SK-MEL-5 (cell line): ENCODE results near the gene TEX13A. TPM values are rescaled to one million over a fixed set of nuclear protein-coding genes. Genes with fewer than 3 reads are reported as not detected.
A peak's percentile ranks its signal among the peaks of the same experiment; 100 is the strongest.
"Not testable (repeated sequence)": the region's sequence is repeated elsewhere in the genome, so short reads cannot be mapped to it uniquely, and the experiment has no call there.

ENCODE experiments used
- DNase-seq: peaks from one replicate; pipeline ENCODE4 v3.0.0-alpha.2; 2016; ENCODE audit warnings: low read depth, low spot score
- in situ Hi-C: cut with HindIII; loops from 2 replicates; pipeline ENCODE4 v1.10.0; 2016; ENCODE audit warnings: low sequenced_read_pairs, high pct_unique_total_duplicates, low pct_unique_long_range_greater_than_20kb
- polyA plus RNA-seq, 2 experiments: library from polyadenylated mRNA; depleted of rRNA; stranded (reverse); fragments of >200 nt; gene quantifications; 2 replicates each; pipeline ENCODE4 v1.2.3, GENCODE V29; 2015
- total RNA-seq: library from RNA; depleted of rRNA; stranded (reverse); fragments of >200 nt; shearing (Covaris generic); gene quantifications from 2 replicates; pipeline ENCODE4 v1.2.3, GENCODE V29; 2014; rRNA removed

Gene TEX13A
- not detected in 2 replicates for total RNA-seq
- polyA plus RNA-seq (2015; cell fraction: cytosol; rRNA removed), result not detected in 2 replicates
- not detected in 2 replicates for polyA plus RNA-seq (2015; cell fraction: nucleus; rRNA removed)

GRCh38 chrX:105220636-105221035 is at the start of gene TEX13A:
Gene TEX13A (minus strand): TSS chrX:105220694. CDS start chrX:105220397, 297 bp downstream.
- no peak for DNase-seq
- in situ Hi-C loops, result no loop called here

GRCh38 chrX:105269386-105269785 is 48.9 kb upstream of the TEX13A start:
- in situ Hi-C loops, result no loop called here
- no peak for DNase-seq

- in situ Hi-C loops, result no loop called here
- no peak for DNase-seq
Measured at GRCh38 chrX:105267167-105267566, 46.7 kb upstream of the TEX13A start.

- in situ Hi-C loops, result no loop called here
- DNase-seq, result no peak
Measured at GRCh38 chrX:105266456-105266855, 46.0 kb upstream of the TEX13A start.

GRCh38 chrX:105265093-105265492 is 44.6 kb upstream of the TEX13A start:
- no peak for DNase-seq
- in situ Hi-C loops, result no loop called here

- in situ Hi-C loops, result no loop called here
- no peak for DNase-seq
Measured at GRCh38 chrX:105263801-105264200, 43.3 kb upstream of the TEX13A start.

GRCh38 chrX:105263171-105263570 is 42.7 kb upstream of the TEX13A start:
- DNase-seq, result no peak
- in situ Hi-C loops, result no loop called here

- in situ Hi-C loops, result no loop called here
Measured at GRCh38 chrX:105260291-105261043, 40.0 kb upstream of the TEX13A start.

GRCh38 chrX:105241056-105241455 is 20.6 kb upstream of the TEX13A start:
- in situ Hi-C loops, result no loop called here

More at GRCh38 chrX:105260291-105261043, 40.0 kb upstream of the TEX13A start:
- peak; percentile 0 for DNase-seq

GRCh38 chrX:105237407-105237806 is 16.9 kb upstream of the TEX13A start:
- in situ Hi-C loops, DNase-seq: not testable (repeated sequence)

More at GRCh38 chrX:105241056-105241455, 20.6 kb upstream of the TEX13A start:
- DNase-seq, result no peak

- in situ Hi-C loops, result no loop called here
Measured at GRCh38 chrX:105229146-105229545, 8.7 kb upstream of the TEX13A start.

GRCh38 chrX:105228602-105229001 is 8.1 kb upstream of the TEX13A start:
- in situ Hi-C loops, result no loop called here
- no peak for DNase-seq

More at GRCh38 chrX:105229146-105229545, 8.7 kb upstream of the TEX13A start:
- peak; percentile 30 for DNase-seq

GRCh38 chrX:105226499-105226898 is 6.0 kb upstream of the TEX13A start:
- DNase-seq, result no peak
- in situ Hi-C loops, result no loop called here

- in situ Hi-C loops, result no loop called here
- DNase-seq, result no peak
Measured at GRCh38 chrX:105221374-105221773, 880 bp upstream of the TEX13A start.

- no peak for DNase-seq
- in situ Hi-C loops, result no loop called here
Measured at GRCh38 chrX:105219454-105220401, 766 bp downstream of the TEX13A start.

- no peak for DNase-seq
- in situ Hi-C loops, result no loop called here
Measured at GRCh38 chrX:105211066-105211575, 9.4 kb downstream of the TEX13A start.

- peak; percentile 21 for DNase-seq
- in situ Hi-C loops, result no loop called here
Measured at GRCh38 chrX:105210258-105210657, 10.2 kb downstream of the TEX13A start.

GRCh38 chrX:105209406-105209805 is 11.1 kb downstream of the TEX13A start:
- no peak for DNase-seq
- in situ Hi-C loops, result no loop called here
